Endothelial cell of umbilical vein (primary cell): Measurements from ENCODE around the gene APBB2.

Experiments
- EZH2 ChIP-seq: IDR thresholded peaks from 2 replicates; pipeline ENCODE4 v1.6.1; 2012; ENCODE audit warnings: borderline replicate concordance, low read depth, mild to moderate bottlenecking, moderate library complexity, low read length, inconsistent platforms; ENCODE audit not compliant: severe bottlenecking
- POLR2A ChIP-seq: IDR thresholded peaks from 2 replicates; pipeline ENCODE4 v1.6.1; 2012; ENCODE audit warnings: low read depth, mild to moderate bottlenecking, control low read depth, low read length
- TF ChIP-seq, protein P1 (sequence below), 2 donors: IDR thresholded peaks; 1 replicate in 1 of 2; 2 replicates in 1 of 2; pipeline ENCODE4 v1.5.1; 2011; ENCODE audit warnings: low read length in 2 of 2, mild to moderate bottlenecking in 2 of 2, moderate library complexity in 2 of 2, control low read depth in 1 of 2, inconsistent platforms in 1 of 2, low read depth in 1 of 2; ENCODE audit not compliant: insufficient read depth in 1 of 2; ENCODE audit errors: extremely low read depth in 1 of 2

- TF ChIP-seq, protein P1, sequence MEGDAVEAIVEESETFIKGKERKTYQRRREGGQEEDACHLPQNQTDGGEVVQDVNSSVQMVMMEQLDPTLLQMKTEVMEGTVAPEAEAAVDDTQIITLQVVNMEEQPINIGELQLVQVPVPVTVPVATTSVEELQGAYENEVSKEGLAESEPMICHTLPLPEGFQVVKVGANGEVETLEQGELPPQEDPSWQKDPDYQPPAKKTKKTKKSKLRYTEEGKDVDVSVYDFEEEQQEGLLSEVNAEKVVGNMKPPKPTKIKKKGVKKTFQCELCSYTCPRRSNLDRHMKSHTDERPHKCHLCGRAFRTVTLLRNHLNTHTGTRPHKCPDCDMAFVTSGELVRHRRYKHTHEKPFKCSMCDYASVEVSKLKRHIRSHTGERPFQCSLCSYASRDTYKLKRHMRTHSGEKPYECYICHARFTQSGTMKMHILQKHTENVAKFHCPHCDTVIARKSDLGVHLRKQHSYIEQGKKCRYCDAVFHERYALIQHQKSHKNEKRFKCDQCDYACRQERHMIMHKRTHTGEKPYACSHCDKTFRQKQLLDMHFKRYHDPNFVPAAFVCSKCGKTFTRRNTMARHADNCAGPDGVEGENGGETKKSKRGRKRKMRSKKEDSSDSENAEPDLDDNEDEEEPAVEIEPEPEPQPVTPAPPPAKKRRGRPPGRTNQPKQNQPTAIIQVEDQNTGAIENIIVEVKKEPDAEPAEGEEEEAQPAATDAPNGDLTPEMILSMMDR (IDR thresholded peaks at IDR 0.05; ENCODE audit: extremely low read depth in 1 of 2, insufficient read depth in 1 of 2, low read depth in 1 of 2, low read length in 2 of 2), result no peak
- TF ChIP-seq POLR2A (no peak), EZH2 (no peak)
Observed at GRCh38 chr4:41043465-41043864, 170.9 kb downstream of the APBB2 start.
